Activated naive CD4-positive, alpha-beta T cell treated with anti-CD3 and anti-CD28 coated beads, Interleukin-2, amount 50 U/mL, for 24 hours (primary cell): Measurements from ENCODE around the gene DENND1A.

ENCODE experiments used
- H3K27ac Mint-ChIP-seq: one replicate; pipeline ENCODE4 v1.8.0; 2021; ENCODE audit warnings: mild to moderate bottlenecking, mixed read lengths
- H3K27me3 Mint-ChIP-seq: one replicate; pipeline ENCODE4 v1.8.0; 2021; ENCODE audit warnings: mixed read lengths
- H3K36me3 Mint-ChIP-seq: one replicate; pipeline ENCODE4 v1.8.0; 2021; ENCODE audit warnings: mixed read lengths
- H3K4me1 Mint-ChIP-seq: one replicate; pipeline ENCODE4 v1.8.0; 2021; ENCODE audit warnings: mixed read lengths
- H3K4me3 Mint-ChIP-seq: one replicate; pipeline ENCODE4 v1.8.0; 2021; ENCODE audit warnings: mild to moderate bottlenecking, mixed read lengths
- H3K9me3 Mint-ChIP-seq: one replicate; pipeline ENCODE4 v1.8.0; 2021; ENCODE audit warnings: mixed read lengths

DENND1A gene

GRCh38 chr9:123763910-123764588, 165.9 kb downstream of the DENND1A start:
- Mint-ChIP-seq H3K27ac (no peak overlapping the region), H3K4me1 (no peaks in the 10 kb centered on the region), H3K36me3 (peaks cover 3% of the 10 kb centered on the region), H3K9me3 (no peaks in the 10 kb centered on the region), H3K27me3 (no peaks in the 10 kb centered on the region), H3K4me3 (no peak overlapping the region)

- peaks cover 11% of the 10 kb centered on the region for H3K36me3 Mint-ChIP-seq
- no peak overlapping the region for H3K4me3 Mint-ChIP-seq
- H3K27ac Mint-ChIP-seq, result no peak overlapping the region
- H3K27me3 Mint-ChIP-seq, result no peaks in the 10 kb centered on the region
- no peaks in the 10 kb centered on the region for H3K4me1 Mint-ChIP-seq
- no peaks in the 10 kb centered on the region for H3K9me3 Mint-ChIP-seq
Measured at GRCh38 chr9:123761905-123762605, 167.9 kb downstream of the DENND1A start.

DNA sequence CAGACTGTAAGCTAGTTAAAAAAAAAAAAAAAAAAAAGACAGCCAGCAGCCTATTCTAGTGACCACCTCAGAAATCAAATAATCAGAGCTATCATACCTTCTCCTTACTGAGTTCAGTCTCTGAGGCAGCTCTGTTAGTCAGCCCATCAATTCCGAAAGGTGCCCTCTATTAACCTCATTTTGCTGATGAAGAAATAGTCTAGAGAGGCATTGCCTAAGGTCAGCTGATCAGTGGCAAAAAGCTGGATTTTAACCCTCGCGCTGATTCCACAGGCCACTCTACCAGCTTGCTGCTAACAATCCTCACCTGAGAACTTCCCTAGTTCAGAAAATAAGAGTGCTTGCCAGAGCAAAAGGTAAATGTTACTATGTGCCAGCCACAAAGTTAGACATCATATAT, 172.0 kb downstream of the DENND1A start:
- H3K4me3 Mint-ChIP-seq, result no peak overlapping the region
- H3K27me3 Mint-ChIP-seq, result no peaks in the 10 kb centered on the region
- peaks cover 13% of the 10 kb centered on the region for H3K36me3 Mint-ChIP-seq
- no peaks in the 10 kb centered on the region for H3K4me1 Mint-ChIP-seq
- H3K27ac Mint-ChIP-seq, result no peak overlapping the region
- no peaks in the 10 kb centered on the region for H3K9me3 Mint-ChIP-seq

DNA sequence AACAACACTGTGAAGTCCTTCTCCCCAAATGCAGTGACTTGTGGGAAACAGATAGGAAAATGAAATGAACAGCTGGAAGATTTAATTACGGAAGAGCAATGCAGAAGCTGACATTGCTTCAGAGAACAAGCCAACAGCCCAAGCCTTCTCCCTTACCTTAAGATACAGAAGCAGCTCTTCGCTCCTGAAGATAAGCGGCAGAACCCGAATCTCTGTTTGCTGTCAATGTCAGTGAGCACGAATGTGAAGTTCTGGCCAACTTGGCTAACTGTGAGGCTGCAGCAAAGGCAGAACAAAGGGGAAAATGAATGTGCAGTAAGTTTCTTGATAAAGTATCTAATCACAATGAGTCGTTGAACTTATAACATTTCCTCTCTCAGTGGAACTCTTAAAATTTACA, 172.4 kb downstream of the DENND1A start:
- no peak overlapping the region for H3K4me3 Mint-ChIP-seq

DNA sequence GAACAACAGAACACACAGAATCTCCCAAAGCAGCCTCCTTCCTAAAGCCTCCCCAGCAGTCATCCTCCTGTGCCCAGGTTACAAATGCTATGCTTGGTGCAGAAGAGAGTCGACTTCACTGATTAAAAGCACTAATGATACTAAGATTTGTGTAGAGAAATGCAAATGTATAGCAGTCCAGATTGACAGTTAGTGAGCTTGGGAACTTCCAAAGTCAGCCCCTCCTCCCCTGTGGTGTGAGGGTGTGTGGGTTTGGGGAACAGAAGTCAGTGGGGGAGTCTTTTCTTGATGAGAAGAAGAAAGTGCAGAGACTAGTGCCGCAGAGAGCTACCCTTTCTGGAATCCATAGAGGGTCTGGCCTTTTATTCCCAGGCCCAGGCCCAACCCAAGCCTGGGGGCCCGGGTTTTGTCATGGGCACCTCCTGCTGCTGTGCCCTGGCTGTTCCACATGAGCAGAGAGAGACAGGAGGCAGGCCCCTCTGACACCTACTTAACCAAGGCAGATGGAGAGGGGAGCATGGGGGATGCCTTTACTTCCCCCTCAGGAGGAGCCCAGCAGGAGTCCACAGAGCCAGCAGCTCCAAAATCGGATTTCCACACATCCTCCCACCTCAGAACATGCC, 173.3 kb downstream of the DENND1A start:
- peaks cover 16% of the 10 kb centered on the region for H3K36me3 Mint-ChIP-seq
- H3K4me3 Mint-ChIP-seq, result no peak overlapping the region
- H3K27me3 Mint-ChIP-seq, result no peaks in the 10 kb centered on the region
- H3K27ac Mint-ChIP-seq, result no peak overlapping the region
- no peaks in the 10 kb centered on the region for H3K9me3 Mint-ChIP-seq
- peaks cover 3% of the 10 kb centered on the region for H3K4me1 Mint-ChIP-seq

More for the DNA sequence above, 172.4 kb downstream of the DENND1A start:
- no peaks in the 10 kb centered on the region for H3K27me3 Mint-ChIP-seq
- no peaks in the 10 kb centered on the region for H3K4me1 Mint-ChIP-seq
- H3K27ac Mint-ChIP-seq, result no peak overlapping the region
- no peaks in the 10 kb centered on the region for H3K9me3 Mint-ChIP-seq
- peaks cover 13% of the 10 kb centered on the region for H3K36me3 Mint-ChIP-seq

DNA sequence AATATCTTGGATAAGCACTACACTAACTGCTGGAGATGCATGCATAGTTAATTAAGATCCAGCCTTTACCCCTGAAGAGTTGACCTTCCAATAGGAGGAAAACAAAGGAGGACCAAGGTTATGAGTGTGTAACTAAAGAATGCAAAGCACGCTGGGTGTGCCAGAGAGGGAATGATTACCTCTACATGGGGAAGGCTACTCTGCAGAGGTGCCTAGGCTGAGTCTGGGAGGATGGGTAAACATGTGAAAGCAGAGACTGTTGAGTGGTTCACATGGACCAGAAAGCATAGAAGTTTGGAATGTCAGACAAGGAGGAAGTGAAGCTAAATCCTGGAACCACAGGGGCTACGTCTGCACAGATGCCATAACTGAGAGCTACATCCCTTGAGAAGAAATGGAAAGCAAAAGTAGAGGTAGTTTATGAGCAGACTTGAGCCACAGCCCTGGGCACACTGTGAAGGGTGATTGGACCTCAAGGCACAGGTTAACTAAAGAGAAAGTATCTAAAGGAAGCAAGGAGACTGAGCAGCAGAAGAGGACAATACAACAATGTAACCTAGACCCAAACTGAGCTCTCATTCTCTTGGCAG, 176.2 kb downstream of the DENND1A start:
- Mint-ChIP-seq H3K4me3 (no peak overlapping the region), H3K27me3 (no peaks in the 10 kb centered on the region), H3K36me3 (peaks cover 16% of the 10 kb centered on the region), H3K4me1 (peaks cover 29% of the 10 kb centered on the region), H3K9me3 (no peaks in the 10 kb centered on the region), H3K27ac (no peak overlapping the region)

DNA sequence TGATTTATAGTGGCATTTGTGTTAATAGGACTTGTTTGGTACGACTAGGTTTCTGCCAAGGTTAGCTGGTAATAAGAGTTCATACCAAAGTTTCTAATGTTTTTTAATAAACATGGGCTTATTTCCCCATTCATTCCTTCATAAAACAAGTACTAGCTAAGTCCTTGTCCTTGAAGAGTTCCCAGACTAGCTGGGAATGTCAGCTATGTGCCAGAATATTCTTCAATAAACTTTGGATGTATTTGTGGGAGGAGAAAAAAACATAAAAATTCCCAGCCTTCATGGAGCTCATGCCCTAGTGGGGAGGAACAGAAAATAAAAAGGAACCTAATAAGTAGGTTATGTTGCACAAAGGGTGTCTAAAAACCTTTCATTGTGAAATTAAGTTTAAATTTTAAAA, 176.9 kb downstream of the DENND1A start:
- H3K4me3 Mint-ChIP-seq, result no peak overlapping the region
- no peaks in the 10 kb centered on the region for H3K9me3 Mint-ChIP-seq
- peaks cover 13% of the 10 kb centered on the region for H3K36me3 Mint-ChIP-seq
- H3K4me1 Mint-ChIP-seq, result peaks cover 31% of the 10 kb centered on the region
- H3K27me3 Mint-ChIP-seq, result no peaks in the 10 kb centered on the region
- H3K27ac Mint-ChIP-seq, result peak overlapping the region; percentile 14

DNA sequence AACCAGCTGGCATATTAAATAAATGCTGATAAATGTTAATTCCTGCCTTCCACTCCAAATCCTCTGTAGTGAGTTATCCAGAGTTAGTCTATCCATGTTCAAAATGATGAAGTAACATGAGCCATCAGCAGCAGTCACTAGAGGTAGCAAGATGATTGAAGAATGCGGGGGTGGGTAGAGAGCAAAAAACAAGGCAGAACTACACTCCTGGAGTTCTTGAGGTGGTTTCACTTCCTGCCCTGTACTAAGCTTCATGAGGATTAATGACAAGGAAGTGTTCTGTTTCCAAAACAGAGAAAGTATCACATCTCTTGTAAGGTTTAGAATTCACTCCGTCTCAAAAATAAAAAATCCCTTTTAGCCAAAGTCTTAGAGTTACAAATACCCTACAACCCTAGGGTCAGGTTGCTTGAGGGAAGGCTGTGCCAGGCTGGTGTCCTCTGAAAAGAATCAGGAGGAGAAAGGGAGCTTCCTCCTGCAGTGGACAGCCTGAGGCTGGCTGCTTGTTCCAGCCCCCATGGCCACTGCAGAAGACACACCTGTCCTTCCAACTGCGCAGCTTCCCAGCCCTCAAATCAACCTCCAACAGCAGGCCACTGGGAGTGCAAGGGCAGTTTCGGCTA, 180.2 kb downstream of the DENND1A start:
- Mint-ChIP-seq H3K4me3 (no peak overlapping the region), H3K27me3 (no peaks in the 10 kb centered on the region), H3K4me1 (peaks cover 31% of the 10 kb centered on the region), H3K27ac (no peak overlapping the region), H3K36me3 (peaks cover 6% of the 10 kb centered on the region), H3K9me3 (no peaks in the 10 kb centered on the region)

- H3K36me3 Mint-ChIP-seq, result peaks cover 8% of the 10 kb centered on the region
- H3K27ac Mint-ChIP-seq, result no peak overlapping the region
- H3K4me1 Mint-ChIP-seq, result peaks cover 29% of the 10 kb centered on the region
- no peak overlapping the region for H3K4me3 Mint-ChIP-seq
- H3K27me3 Mint-ChIP-seq, result no peaks in the 10 kb centered on the region
- H3K9me3 Mint-ChIP-seq, result no peaks in the 10 kb centered on the region
Measured at GRCh38 chr9:123746765-123747164, 183.2 kb downstream of the DENND1A start.

GRCh38 chr9:123745933-123746332, 184.0 kb downstream of the DENND1A start:
- Mint-ChIP-seq H3K4me1 (peaks cover 21% of the 10 kb centered on the region), H3K27me3 (no peaks in the 10 kb centered on the region), H3K27ac (no peak overlapping the region), H3K4me3 (no peak overlapping the region), H3K36me3 (peaks cover 4% of the 10 kb centered on the region), H3K9me3 (no peaks in the 10 kb centered on the region)

GRCh38 chr9:123745451-123745850, 184.5 kb downstream of the DENND1A start:
- no peak overlapping the region for H3K4me3 Mint-ChIP-seq
- no peaks in the 10 kb centered on the region for H3K9me3 Mint-ChIP-seq
- H3K4me1 Mint-ChIP-seq, result peaks cover 18% of the 10 kb centered on the region
- no peaks in the 10 kb centered on the region for H3K27me3 Mint-ChIP-seq
- peaks cover 4% of the 10 kb centered on the region for H3K36me3 Mint-ChIP-seq
- no peak overlapping the region for H3K27ac Mint-ChIP-seq

GRCh38 chr9:123743737-123744136, 186.2 kb downstream of the DENND1A start:
- H3K27me3 Mint-ChIP-seq, result no peaks in the 10 kb centered on the region
- H3K27ac Mint-ChIP-seq, result no peak overlapping the region
- H3K4me3 Mint-ChIP-seq, result no peak overlapping the region
- H3K9me3 Mint-ChIP-seq, result no peaks in the 10 kb centered on the region
- H3K4me1 Mint-ChIP-seq, result peaks cover 12% of the 10 kb centered on the region
- peaks cover 4% of the 10 kb centered on the region for H3K36me3 Mint-ChIP-seq

GRCh38 chr9:123742009-123742767, 187.7 kb downstream of the DENND1A start:
- H3K27ac Mint-ChIP-seq, result no peak overlapping the region
- H3K4me3 Mint-ChIP-seq, result no peak overlapping the region
- H3K9me3 Mint-ChIP-seq, result no peaks in the 10 kb centered on the region
- H3K4me1 Mint-ChIP-seq, result peaks cover 11% of the 10 kb centered on the region
- H3K36me3 Mint-ChIP-seq, result peaks cover 5% of the 10 kb centered on the region
- no peaks in the 10 kb centered on the region for H3K27me3 Mint-ChIP-seq

DNA sequence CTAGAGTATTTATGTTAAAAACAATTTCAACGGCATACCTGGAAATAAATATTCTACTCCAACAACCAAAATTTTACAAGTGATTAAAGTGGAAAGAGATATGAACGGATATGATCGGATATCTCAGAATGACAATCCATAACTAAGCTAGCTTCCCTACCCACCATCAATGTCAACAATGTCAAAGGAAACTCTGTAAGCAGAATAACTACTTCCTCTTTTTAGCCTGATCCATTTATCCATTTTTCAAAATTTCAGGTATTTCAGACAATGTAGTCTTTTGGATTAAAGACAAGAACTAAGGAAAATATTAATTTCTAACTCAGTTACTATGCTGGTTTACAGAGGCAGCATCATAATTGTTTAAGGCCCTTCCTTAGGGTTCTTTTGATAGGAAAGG, 188.7 kb downstream of the DENND1A start:
- Mint-ChIP-seq H3K4me3 (no peak overlapping the region), H3K27me3 (no peaks in the 10 kb centered on the region), H3K9me3 (no peaks in the 10 kb centered on the region), H3K4me1 (peaks cover 11% of the 10 kb centered on the region), H3K36me3 (peaks cover 6% of the 10 kb centered on the region), H3K27ac (no peak overlapping the region)

DNA sequence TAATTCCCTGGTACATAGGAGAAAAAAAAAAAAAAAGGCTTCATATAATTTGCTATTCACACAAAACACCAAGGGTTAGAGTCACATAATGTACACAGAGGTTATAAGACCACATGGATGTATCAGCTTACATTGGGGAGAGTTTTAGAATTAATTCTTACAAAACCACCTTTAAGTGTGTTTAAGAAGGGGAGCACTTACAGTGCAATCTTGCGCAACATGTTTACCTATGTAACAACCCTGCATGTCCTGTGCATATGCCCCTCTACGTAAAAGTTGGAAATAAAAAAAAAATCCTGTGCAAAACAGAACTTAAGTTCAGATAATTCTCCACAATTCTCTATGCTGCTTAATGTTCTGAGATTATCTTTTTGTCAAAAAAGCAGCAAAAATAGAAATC, 190.0 kb downstream of the DENND1A start:
- no peak overlapping the region for H3K27ac Mint-ChIP-seq
- H3K9me3 Mint-ChIP-seq, result no peaks in the 10 kb centered on the region
- H3K4me1 Mint-ChIP-seq, result peaks cover 11% of the 10 kb centered on the region
- peaks cover 10% of the 10 kb centered on the region for H3K36me3 Mint-ChIP-seq
- no peak overlapping the region for H3K4me3 Mint-ChIP-seq
- H3K27me3 Mint-ChIP-seq, result no peaks in the 10 kb centered on the region
